AG08396 (cell line): ENCODE results near the gene AMZ1.
A peak's percentile ranks its signal among the peaks of the same experiment; 100 is the strongest.

Experiments used
- DNase-seq: peaks from one replicate; pipeline ENCODE4 v3.0.0; 2012; ENCODE audit warnings: low spot score, mixed read lengths

AMZ1 gene

DNA sequence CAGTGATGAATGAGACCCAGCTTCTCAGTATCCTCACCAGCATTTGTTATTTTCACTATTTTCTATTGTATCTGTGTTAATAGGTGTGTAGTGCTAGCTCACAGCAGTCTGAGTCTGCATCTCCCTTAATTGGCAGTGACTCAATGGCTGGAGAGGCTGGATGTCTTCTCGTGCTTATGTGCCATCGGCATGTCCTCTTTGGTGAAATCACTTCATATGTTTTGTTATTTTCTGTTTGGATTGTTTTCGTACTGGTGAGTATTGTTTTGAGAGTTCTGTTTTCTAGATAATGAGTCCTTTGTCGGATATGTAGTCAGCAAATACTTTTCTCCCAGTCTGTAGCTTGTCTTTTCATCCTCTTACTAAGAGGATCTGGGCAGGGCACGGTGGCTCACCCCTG, 66.1 kb downstream of the AMZ1 start:
- no peak for DNase-seq

DNA sequence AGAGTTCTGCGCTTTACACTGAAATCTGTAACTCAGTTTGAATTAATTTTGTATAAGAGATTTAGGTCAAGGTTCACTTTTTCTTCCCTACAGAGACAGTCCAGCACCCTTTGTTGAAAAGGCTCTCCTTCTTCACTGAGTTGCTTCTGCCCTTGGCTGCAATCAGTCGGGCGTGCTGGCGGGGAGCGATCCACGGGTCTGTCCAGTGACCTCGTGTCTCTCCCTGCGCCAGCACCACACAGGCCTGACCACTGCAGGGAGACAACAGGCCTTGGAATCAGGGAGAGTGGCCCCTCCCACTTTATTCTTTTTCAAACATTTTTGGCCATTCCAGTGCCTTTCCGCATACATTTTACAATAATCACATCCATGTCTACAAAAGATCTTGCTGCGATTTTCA, 66.9 kb downstream of the AMZ1 start:
- no peak for DNase-seq

DNA sequence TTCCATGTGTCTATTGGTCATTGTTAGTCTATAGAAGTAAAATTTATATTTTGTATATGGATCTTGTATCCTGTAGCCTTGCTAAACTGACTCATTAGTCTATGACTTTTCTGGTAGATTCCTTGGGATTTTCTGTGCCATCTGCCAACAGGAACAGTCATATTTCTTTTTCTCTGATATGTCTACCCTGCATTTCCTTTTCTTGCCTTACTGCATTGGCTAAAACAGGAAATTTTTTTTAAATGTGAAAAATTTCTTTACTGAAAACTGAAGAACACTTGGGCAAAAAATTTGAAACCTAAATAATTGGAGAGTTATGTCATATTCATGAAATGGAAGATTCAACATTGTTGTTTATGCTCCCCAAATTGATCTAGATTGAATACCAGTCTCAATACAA, 67.5 kb downstream of the AMZ1 start:
- no peak for DNase-seq

DNA sequence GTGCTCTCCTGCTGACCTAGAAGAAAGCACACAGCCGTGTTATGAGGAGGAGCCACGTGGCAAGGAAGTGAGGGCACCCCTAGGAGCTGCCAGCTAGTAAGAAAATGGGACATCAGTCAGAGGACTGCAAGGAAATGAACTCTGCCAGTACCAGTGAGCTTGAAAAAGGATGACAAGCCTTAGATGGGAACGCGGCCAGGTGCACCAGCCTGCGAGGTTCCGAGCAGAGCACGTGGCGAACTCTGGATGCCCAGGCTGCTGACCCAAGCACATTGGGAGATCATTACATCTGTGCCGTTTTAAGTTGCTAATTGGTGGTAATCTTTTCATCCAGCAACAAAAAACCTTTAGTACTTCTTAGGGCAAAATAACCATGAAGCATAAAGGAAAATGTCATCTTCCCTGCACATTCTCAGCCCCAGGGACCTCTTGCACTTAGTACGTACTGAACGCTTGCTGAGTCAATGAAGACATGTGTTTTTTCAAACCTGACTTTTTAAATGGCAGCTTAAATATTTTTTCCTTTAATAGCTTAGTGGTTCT, 69.4 kb downstream of the AMZ1 start:
- no peak for DNase-seq

DNA sequence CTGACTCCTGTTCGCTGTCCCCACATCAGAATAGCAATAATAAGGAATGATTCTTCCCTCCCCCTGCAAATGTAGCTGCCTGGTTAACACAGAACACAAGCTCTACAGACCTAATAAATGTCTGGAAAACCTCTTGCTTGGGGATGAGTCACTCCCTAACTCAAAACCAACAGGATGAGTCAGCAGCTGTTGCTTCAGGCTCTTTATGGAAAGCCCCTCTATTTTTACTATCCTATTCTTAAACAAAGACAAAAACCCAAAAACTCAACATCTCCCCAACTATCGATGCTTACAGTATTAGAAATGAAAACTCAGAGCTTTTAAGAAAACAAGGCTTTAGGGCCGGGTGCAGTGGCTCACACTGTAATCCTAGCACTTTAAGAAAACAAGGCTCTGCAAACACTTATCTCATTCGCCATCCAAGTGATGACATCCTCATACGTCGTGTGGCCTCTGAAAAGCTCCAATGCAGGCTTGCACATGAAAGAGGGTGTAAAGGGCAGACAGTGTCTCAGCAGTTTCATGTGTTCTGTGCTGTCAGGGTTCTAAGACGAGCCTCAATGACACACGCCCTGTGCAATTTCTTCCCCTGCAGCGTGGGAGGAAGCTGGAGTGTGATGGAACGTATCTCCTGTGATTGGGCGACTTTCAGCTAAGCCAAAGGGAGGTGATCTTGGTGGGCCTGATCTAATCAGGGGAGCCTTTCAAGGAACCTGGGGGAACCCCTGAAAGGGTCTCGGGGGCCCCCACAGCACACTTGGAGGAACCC, 70.1 kb downstream of the AMZ1 start:
- peak; percentile 81 for DNase-seq

DNA sequence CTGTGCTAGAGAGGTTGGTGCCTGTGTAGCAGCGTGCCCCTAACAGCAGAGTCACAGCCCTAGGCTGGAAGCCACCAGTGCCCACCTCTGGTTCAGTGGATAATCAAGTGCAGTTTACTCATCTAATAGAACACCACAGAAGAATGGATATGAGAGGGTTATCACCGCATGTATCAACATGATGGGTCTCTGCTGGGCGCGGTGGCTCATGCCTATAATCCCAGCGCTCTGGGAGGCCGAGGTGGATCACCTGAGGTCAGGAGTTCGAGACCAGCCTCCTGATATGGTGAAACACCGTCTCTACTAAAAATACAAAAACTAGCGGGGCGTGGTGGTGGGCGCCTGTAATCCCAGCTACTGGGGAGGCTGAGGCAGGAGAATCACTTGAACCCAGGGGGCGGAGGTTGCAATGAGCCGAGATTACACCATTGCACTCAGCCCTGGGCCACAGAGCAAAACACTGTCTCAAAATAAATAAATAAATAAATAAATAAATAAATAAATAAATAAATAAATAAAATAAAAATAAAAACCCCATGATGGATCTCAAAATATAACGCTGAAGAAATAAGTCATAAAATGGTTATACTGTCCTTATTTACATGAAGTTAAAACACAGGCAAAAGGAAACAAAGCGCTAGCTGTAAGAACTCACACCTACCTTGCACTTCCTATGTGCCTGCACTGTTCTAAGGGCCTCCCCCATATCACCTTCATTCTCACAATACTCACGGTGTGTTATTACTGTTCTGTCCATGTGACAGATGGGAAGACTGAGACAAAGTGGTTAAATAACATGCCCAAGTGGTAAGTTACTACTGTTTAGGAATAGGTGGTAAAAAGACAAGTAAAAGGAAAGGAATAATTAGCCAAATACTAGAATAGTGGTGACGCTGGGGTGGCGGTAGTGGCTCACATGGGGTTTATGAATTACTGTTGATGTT, 70.9 kb downstream of the AMZ1 start:
- DNase-seq, result no peak

DNA sequence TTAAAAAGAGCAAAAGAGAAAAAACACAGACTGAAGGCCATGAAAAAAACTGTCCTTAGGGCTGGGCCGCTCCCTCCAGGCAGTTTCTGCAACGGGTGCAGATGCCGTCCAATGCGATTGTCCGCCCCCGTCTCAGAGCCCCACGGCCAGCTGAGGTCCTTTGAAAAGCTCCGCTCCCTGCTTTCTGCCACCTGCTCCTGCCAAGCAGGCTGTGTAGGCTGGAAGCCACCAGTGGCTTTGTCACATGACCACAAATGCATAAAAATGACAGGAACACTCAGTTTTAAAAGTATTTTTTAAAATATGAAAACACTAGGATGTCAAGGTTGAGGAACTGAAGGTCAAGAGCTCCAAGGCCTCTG, 71.7 kb downstream of the AMZ1 start:
- DNase-seq, result no peak

DNA sequence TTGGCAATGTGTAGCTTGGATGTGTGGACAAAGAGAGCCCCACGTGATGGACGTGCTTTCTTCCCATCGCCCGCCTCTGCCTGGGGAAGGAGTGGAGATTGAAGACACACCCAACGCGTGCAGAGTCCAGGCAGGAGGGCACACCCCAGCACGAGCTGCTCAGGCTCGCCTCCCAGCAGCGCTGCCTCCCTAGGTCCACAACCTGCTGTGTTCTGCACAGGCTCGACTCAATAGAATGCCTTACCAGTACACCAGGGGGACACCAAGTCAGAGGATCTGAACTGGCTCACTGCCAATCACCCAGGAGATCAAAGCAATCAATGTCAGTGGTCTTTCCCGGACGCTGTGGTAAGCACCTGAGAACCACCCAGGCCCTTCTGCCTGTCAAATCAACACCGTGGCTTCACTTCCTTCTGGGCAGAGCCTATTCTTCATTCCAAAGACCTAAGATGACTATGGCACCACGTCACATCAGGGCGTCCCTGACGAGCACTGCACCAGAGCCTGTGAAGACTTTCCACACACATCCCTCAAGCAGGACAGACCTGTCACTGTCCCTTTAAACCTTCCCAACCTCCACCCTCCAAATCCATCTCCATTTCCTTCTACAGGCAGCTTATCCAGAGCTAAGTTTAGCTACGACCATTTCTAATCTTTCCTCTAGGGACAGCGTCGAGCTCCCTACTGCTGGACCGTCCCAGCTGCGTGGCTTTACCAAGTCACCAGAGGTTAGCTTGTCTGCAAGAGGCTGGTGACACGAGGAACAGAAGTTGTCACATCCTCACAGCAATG, 72.3 kb downstream of the AMZ1 start:
- peak; percentile 50 for DNase-seq

DNA sequence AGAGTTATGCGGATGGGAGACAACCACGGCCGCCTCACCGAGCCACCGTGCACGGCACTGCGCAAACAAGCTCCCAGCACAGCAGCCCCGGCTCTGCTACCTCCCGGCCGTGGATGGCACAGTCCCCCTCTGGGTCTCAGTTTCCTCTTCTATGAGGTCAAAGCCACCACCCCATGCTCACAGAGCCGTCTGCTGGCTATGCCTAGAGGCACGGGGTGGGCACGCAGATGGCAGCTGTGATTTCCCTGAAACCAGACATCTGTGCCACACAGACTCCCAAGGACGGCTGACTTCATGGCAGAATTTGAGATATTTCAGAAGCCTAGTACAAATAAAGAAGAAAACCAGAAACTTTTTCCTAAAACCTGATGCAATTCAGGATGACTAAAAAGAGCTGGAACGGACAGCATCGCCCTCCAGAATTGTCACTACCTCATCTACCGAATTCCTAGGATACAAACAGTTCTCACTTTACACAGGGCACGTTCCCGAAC, 73.2 kb downstream of the AMZ1 start:
- no peak for DNase-seq

DNA sequence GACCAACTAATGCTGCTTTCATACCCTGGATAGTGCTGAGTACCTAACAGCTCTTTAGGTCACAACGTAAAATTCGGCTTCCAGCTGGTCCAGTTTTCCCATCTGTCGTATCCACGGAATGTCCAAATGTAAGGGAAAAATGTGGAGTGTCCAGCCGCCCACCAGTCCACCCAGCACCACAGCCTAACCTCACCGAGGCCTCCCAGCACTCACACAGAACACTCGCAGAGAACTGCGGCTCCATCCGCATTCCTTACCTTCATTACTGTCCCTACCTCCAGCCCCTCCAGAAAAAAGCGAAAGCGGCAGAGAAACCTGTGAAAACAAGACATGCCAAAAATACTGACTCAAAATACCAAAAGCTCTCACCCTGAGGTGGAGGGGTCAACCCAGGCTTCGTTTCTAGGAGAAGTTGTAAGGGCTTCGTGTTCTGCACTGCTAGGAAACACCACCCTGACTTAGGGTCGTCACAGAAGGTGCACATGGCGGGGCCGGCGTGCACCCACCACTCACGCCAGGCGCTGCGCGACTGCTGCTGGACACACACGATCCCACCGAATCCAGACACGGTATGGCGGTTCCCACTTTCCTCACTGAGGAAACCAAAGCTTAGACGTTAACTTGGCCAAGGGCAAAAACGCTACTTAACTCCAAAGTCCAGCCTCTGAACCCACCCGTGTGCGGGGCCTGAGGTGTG, 73.9 kb downstream of the AMZ1 start:
- no peak for DNase-seq

DNA sequence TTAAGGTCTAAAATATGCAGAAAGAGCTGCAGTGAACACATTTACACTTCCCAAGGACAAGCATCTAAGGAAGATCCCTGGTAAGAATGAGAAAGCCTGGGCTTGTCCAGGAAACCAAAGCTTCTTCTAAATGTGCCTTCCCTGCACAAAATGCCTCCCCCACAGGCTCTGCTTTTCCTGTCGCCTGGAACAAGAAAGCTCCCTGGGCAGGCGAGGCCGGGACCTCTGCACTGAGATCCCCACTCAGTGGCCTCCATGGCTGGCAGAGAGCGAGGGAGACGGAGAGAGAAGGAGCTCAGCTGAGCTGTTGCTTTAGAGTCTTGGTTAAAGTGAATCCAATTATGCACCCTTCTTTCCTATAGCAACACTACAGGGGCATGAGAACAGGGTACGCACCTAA, 75.6 kb downstream of the AMZ1 start:
- no peak for DNase-seq

DNA sequence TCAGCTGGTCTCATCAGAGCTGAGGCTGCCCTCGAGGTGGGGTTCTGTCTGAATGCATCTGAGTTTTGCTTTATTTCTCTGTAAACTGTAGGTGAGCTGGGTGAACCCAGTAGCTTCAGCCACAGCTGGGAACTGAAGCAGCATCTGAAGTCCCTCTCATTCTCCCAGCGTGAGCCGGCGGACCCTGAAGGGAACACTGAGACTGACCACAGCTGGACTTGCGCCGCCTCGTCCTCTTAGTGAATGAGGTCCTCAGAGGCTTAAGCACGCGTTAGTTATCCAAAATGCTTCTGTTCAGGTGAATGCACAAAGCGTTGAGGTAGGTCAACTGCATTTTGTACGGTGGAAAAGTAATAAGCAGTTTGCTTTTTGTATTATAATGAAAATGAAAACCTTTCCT, 76.6 kb downstream of the AMZ1 start:
- no peak for DNase-seq
